GM12878 (cell line): Measurements from ENCODE around the gene DMAC1.

ENCODE experiments used
- BCLAF1 ChIP-seq: fragments of 450-650 bp; IDR thresholded peaks from 2 replicates; pipeline ENCODE4 v1.6.1; 2017; ENCODE audit warnings: antibody characterized with exemption, mild to moderate bottlenecking, moderate library complexity
- BMI1 ChIP-seq: fragments of 450-650 bp; IDR thresholded peaks from 2 replicates; pipeline ENCODE4 v1.6.1; 2016; ENCODE audit warnings: mild to moderate bottlenecking, moderate library complexity, borderline replicate concordance
- CTCF ChIP-seq, 3 experiments: IDR thresholded peaks in 2 of 3; conservative IDR thresholded peaks in 1 of 3; 2 replicates each; pipeline ENCODE4 v1.5.1; 2011; ENCODE audit warnings: low read depth in 3 of 3, low read length in 3 of 3, mild to moderate bottlenecking in 3 of 3, control low read depth in 2 of 3, moderate library complexity in 2 of 3, inconsistent platforms in 1 of 3, mixed read lengths in 1 of 3; ENCODE audit not compliant: control insufficient read depth in 2 of 3, insufficient read depth in 1 of 3; ENCODE audit errors: extremely low read depth in 1 of 3
- DPF2 ChIP-seq: fragments of 450-650 bp; IDR thresholded peaks from 2 replicates; pipeline ENCODE4 v1.6.1; 2017; ENCODE audit warnings: mild to moderate bottlenecking
- EGR1 ChIP-seq, 2 experiments: IDR thresholded peaks; 1 replicate in 1 of 2; 2 replicates in 1 of 2; pipeline ENCODE4 v1.6.1; 2011 to 2012; ENCODE audit warnings: low read depth in 2 of 2, low read length in 2 of 2, borderline replicate concordance in 1 of 2, mild to moderate bottlenecking in 1 of 2, moderate library complexity in 1 of 2
- ELK1 ChIP-seq: IDR thresholded peaks from 2 replicates; pipeline ENCODE4 v1.6.1; 2012; ENCODE audit warnings: low read depth, low read length, improper control_type of control experiment
- EZH2 ChIP-seq: IDR thresholded peaks from 2 replicates; pipeline ENCODE4 v1.6.1; 2012; ENCODE audit warnings: low read depth, mild to moderate bottlenecking, control low read depth, inconsistent platforms, low read length, borderline replicate concordance; ENCODE audit not compliant: control insufficient read depth
- GABPA ChIP-seq: IDR thresholded peaks from 2 replicates; pipeline ENCODE4 v1.6.1; 2014; ENCODE audit warnings: antibody characterized with exemption, low read depth, mild to moderate bottlenecking, inconsistent platforms
- HDGF ChIP-seq: fragments of 450-650 bp; IDR thresholded peaks from 2 replicates; pipeline ENCODE4 v1.6.1; 2016; ENCODE audit warnings: antibody characterized with exemption
- MTA2 ChIP-seq: fragments of 450-650 bp; IDR thresholded peaks from 2 replicates; pipeline ENCODE4 v1.6.1; 2016; ENCODE audit warnings: low read depth, mild to moderate bottlenecking, moderate library complexity
- POLR2A ChIP-seq: IDR thresholded peaks from 2 replicates; pipeline ENCODE4 v1.6.1; 2011; ENCODE audit warnings: low read depth, mild to moderate bottlenecking, low read length
- POU2F2 ChIP-seq: IDR thresholded peaks from 3 replicates; pipeline ENCODE4 v1.6.1; 2011; ENCODE audit warnings: low read depth, mild to moderate bottlenecking, low read length, borderline replicate concordance
- SREBF2 ChIP-seq: IDR thresholded peaks from 2 replicates; pipeline ENCODE4 v1.6.1; 2012; ENCODE audit warnings: mild to moderate bottlenecking, low read length
- YY1 ChIP-seq: IDR thresholded peaks from 2 replicates; pipeline ENCODE4 v1.6.1; 2011; ENCODE audit warnings: low read depth, mild to moderate bottlenecking, low read length

- TF ChIP-seq CTCF (IDR thresholded peaks at IDR 0.05 in 2 of 3, conservative IDR thresholded peaks at IDR 0.05 in 1 of 3; ENCODE audit: control insufficient read depth in 2 of 3, extremely low read depth in 1 of 3, insufficient read depth in 1 of 3, low read depth in 3 of 3, low read length in 3 of 3) (no peak), POU2F2 (no peak), DPF2 (no peak), YY1 (no peak), POLR2A (no peak), MTA2 (no peak), ELK1 (no peak), EZH2 (no peak), HDGF (no peak), BMI1 (no peak), GABPA (no peak), BCLAF1 (no peak), EGR1 (IDR thresholded peaks at IDR 0.05; ENCODE audit: borderline replicate concordance in 1 of 2, low read depth in 2 of 2, low read length in 2 of 2) (no peak), SREBF2 (no peak)
These were observed 27.5 kb upstream of the DMAC1 start for GRCh38 chr9:7827056-7827455.
